Activated T-helper 17 cell treated with anti-CD3 and anti-CD28 coated beads, Interleukin-2, amount 50 U/mL, for 72 hours (primary cell): ENCODE results near the gene SPEM1. TPM values are rescaled to one million over a fixed set of nuclear protein-coding genes. Genes with fewer than 3 reads are reported as not detected.

Experiments
- ATAC-seq: fragments of 150-1000 bp; cut with Tn5 transposase; replicated peaks from 2 replicates; pipeline ENCODE4 v1.10.0; 2021; ENCODE audit warnings: mild to moderate bottlenecking, moderate library complexity
- H3K27ac Mint-ChIP-seq: one replicate; pipeline ENCODE4 v1.8.0; 2022; ENCODE audit warnings: mixed read lengths
- H3K27me3 Mint-ChIP-seq: one replicate; pipeline ENCODE4 v1.8.0; 2022; ENCODE audit warnings: mixed read lengths
- H3K36me3 Mint-ChIP-seq: one replicate; pipeline ENCODE4 v1.8.0; 2022; ENCODE audit warnings: low read depth, mild to moderate bottlenecking, mixed read lengths
- H3K4me1 Mint-ChIP-seq: one replicate; pipeline ENCODE4 v1.8.0; 2022; ENCODE audit warnings: mixed read lengths
- H3K4me3 Mint-ChIP-seq: one replicate; pipeline ENCODE4 v1.8.0; 2022; ENCODE audit warnings: mild to moderate bottlenecking, mixed read lengths
- H3K9me3 Mint-ChIP-seq: one replicate; pipeline ENCODE4 v1.8.0; 2022; ENCODE audit warnings: mixed read lengths
- total RNA-seq, 2 donors: library from RNA; stranded (reverse); gene quantifications; one replicate each; pipeline ENCODE4 v1.2.3, GENCODE V29; 2022

The SPEM1 gene
- total RNA-seq, result not detected

DNA sequence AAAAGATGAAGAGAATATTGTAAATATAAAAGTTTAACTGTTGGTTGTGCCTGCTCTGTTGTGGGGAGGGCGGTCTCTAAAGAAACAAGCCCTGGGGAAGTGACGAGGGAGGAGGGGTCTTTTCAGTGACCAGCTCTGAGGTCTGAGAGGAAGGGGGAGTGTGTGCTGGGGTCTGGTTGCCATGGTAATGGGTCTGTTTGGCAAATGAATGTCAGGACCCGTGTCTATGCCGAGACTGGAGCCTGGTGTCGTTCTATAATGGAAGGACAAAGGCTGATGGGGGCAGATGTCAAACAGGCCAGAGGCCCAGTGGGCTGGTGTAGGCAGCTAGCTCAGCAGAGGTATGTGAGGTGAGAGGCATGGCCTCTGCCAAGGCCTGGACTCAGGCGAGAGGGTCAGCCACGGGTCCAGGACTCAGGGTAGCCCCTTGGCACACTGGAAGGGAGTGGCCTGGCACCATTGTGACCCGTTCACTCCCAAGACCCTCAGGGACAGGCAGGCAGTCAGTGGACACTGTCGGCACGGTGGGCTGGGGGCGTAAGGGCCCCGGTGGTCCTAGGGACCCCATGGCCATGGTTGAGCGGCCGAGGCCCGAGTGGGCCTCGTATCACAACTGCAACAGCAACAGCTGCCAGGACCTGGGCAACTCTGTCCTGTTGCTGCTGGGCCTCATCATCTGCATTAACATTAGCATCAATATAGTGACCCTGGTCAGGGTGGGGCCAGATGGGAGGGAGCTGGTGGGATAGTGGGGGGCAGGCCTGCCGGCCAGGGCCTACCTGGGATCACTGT, at the start of gene SPEM1:
Gene SPEM1 (plus strand): TSS at position 506 of the 792 bp plus-strand sequence. CDS start 61 bp downstream, at position 567.
- H3K36me3 Mint-ChIP-seq, result no peaks in the 10 kb centered on the region
- H3K4me1 Mint-ChIP-seq, result no peaks in the 10 kb centered on the region
- no peaks in the 10 kb centered on the region for H3K9me3 Mint-ChIP-seq
- no peak for ATAC-seq
- H3K4me3 Mint-ChIP-seq, result no peak within 1 kb of the TSS
- H3K27me3 Mint-ChIP-seq, result no peaks in the 10 kb centered on the region
- H3K27ac Mint-ChIP-seq, result peak within 1 kb of the TSS; percentile 39

DNA sequence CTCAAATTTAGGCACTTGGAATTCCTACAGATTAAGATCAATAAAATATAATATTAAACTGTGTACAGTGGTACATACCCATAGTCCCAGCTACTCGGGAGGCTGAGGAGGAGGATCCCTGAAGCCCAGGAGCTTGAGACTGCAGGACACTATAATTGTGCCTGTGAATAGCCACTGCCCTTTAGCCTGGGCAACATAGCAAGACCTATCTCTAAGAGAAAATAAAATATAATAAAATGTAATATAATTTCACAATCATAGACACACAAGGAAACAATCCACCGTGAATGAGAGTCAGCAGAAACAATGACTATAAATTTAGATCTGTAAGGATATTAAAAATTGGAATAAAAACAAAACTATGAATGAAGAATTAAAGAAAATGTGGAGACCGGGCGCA, 49.3 kb upstream of the SPEM1 start:
- Mint-ChIP-seq H3K4me1 (no peaks in the 10 kb centered on the region), H3K9me3 (no peaks in the 10 kb centered on the region), H3K27me3 (no peaks in the 10 kb centered on the region), H3K27ac (no peak overlapping the region), H3K4me3 (no peak overlapping the region), H3K36me3 (no peaks in the 10 kb centered on the region)
- ATAC-seq, result no peak

DNA sequence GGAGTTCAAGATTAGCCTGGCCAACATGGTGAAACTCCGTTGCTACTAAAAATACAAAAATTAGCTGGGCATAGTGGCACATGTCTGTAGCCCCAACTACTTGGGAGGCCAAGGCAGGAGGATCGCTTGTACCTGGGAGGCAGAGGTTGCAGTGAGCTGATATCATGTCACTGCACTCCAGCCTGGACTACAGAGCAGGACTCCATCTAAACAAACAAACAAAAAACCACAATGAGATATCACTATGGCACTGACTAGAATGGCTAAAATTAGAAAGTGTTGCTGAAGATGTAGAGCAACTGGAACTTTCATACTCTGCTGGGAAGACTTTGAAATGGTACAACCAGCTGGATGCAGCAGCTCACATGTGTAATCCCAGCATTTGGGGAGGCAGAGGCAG, 45.8 kb upstream of the SPEM1 start:
- no peak for ATAC-seq

DNA sequence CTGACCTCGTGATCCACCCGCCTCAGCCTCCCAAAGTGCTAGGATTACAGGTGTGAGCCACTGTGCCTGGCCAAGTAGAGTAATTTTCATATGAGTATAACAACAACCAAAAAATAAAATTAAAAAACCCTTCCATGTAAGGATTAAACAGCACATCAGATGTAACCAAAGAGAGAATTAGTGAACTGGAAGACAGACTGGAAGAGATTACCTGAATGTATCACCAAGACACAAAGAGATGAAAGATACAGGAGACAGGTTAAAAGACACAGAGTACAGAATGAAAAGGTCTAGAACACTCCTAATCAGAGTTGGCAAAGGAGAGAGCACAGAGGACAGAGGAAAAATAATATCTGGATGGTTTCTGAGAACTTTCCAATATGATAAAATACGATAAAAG, 41.0 kb upstream of the SPEM1 start:
- Mint-ChIP-seq H3K27me3 (peaks cover 31% of the 10 kb centered on the region), H3K4me3 (no peak overlapping the region), H3K36me3 (no peaks in the 10 kb centered on the region), H3K27ac (no peak overlapping the region), H3K9me3 (no peaks in the 10 kb centered on the region), H3K4me1 (peaks cover 5% of the 10 kb centered on the region)
- ATAC-seq, result no peak

More for the DNA sequence above, 45.8 kb upstream of the SPEM1 start:
- Mint-ChIP-seq H3K27ac (no peak overlapping the region), H3K36me3 (no peaks in the 10 kb centered on the region), H3K4me3 (no peak overlapping the region), H3K4me1 (no peaks in the 10 kb centered on the region), H3K9me3 (no peaks in the 10 kb centered on the region), H3K27me3 (peaks cover 7% of the 10 kb centered on the region)

- Mint-ChIP-seq H3K27ac (no peak overlapping the region), H3K4me3 (no peak overlapping the region), H3K36me3 (no peaks in the 10 kb centered on the region), H3K9me3 (no peaks in the 10 kb centered on the region), H3K27me3 (peaks cover 31% of the 10 kb centered on the region), H3K4me1 (peaks cover 9% of the 10 kb centered on the region)
- no peak for ATAC-seq
Observed at GRCh38 chr17:7380321-7380720, 39.8 kb upstream of the SPEM1 start.

GRCh38 chr17:7380855-7381683, 39.1 kb upstream of the SPEM1 start, which contains the start of gene TNK1:
Gene TNK1, plus strand, starts transcription at chr17:7381089. Its CDS starts 1,838 bp downstream, at chr17:7382927.
- no peak within 1 kb of the TSS for H3K27ac Mint-ChIP-seq
- H3K9me3 Mint-ChIP-seq, result no peaks in the 10 kb centered on the region
- H3K4me3 Mint-ChIP-seq, result no peak within 1 kb of the TSS

DNA sequence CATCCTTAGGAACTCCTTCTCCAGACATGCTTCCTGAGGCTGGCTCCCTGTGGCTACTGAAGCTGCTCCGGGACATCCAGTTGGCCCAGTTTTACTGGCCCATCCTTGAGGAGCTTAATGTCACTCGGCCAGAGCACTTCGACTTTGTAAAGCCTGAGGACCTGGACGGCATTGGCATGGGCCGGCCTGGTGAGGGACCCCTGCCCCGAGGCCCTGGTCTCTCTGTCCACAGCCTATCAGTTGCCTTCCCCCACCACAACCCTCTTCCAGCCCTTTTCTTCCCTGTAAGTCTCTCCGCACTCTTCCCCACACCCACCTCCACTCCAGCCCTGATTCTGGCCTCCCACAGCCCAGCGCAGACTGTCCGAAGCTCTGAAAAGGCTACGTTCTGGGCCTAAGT, 37.2 kb upstream of the SPEM1 start:
- peaks cover 13% of the 10 kb centered on the region for H3K4me1 Mint-ChIP-seq
- ATAC-seq, result no peak
- peaks cover 27% of the 10 kb centered on the region for H3K27me3 Mint-ChIP-seq
- H3K27ac Mint-ChIP-seq, result no peak overlapping the region
- no peaks in the 10 kb centered on the region for H3K9me3 Mint-ChIP-seq
- H3K36me3 Mint-ChIP-seq, result peaks cover 7% of the 10 kb centered on the region
- H3K4me3 Mint-ChIP-seq, result peak overlapping the region; percentile 77

More at GRCh38 chr17:7380855-7381683, 39.1 kb upstream of the SPEM1 start, which contains the start of gene TNK1:
- Mint-ChIP-seq H3K27me3 (peaks cover 31% of the 10 kb centered on the region), H3K36me3 (no peaks in the 10 kb centered on the region), H3K4me1 (peaks cover 9% of the 10 kb centered on the region)
- ATAC-seq, result no peak

DNA sequence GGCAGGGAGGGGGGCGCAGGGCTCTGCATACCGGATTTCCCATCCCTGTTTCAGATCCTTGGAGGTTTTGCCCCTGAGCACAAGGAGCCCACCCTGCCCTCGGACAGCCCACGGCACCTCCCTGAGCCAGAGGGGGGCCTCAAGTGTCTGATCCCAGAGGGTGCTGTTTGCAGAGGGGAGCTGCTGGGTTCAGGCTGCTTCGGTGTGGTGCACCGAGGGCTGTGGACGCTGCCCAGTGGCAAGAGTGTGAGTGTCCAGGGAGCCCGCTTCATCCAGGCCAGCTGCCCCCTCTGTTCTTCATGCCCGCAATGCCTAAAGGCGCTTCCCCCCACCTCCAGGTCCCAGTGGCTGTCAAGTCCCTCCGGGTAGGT, 36.8 kb upstream of the SPEM1 start:
- Mint-ChIP-seq H3K4me3 (peak overlapping the region; percentile 77), H3K4me1 (peaks cover 13% of the 10 kb centered on the region), H3K27me3 (peaks cover 27% of the 10 kb centered on the region), H3K36me3 (peaks cover 7% of the 10 kb centered on the region), H3K9me3 (no peaks in the 10 kb centered on the region), H3K27ac (no peak overlapping the region)
- ATAC-seq, result no peak

DNA sequence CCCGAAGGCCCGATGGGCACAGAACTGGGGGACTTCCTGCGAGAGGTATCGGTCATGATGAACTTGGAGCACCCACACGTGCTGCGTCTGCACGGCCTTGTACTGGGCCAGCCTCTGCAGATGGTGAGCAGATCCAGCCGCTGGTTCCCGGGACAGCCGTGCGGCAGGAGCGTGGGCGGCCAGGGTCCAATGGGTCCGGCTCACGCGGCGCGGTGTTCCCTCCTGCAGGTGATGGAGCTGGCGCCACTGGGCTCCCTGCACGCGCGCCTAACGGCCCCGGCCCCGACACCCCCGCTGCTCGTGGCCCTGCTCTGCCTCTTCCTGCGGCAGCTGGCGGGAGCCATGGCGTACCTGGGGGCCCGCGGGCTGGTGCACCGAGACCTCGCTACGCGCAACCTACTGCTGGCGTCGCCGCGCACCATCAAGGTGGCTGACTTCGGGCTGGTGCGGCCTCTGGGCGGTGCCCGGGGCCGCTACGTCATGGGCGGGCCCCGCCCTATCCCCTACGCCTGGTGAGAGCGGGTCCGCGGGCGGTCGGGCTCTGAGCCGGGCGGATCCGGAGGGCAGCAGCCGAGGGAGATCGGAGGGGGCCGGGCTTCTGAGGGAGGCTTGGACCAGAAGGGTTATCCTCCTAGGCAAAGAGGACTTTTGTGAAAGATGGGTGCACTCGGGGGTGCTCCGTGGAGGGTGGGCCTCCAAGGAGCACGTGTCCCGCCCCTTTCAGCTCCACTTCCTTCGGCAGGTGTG, 36.2 kb upstream of the SPEM1 start:
- H3K27ac Mint-ChIP-seq, result peak overlapping the region; percentile 48
- peaks cover 7% of the 10 kb centered on the region for H3K36me3 Mint-ChIP-seq
- H3K4me1 Mint-ChIP-seq, result peaks cover 13% of the 10 kb centered on the region
- H3K9me3 Mint-ChIP-seq, result no peaks in the 10 kb centered on the region
- ATAC-seq, result peak; percentile 99
- H3K4me3 Mint-ChIP-seq, result peak overlapping the region; percentile 77
- H3K27me3 Mint-ChIP-seq, result peaks cover 27% of the 10 kb centered on the region

DNA sequence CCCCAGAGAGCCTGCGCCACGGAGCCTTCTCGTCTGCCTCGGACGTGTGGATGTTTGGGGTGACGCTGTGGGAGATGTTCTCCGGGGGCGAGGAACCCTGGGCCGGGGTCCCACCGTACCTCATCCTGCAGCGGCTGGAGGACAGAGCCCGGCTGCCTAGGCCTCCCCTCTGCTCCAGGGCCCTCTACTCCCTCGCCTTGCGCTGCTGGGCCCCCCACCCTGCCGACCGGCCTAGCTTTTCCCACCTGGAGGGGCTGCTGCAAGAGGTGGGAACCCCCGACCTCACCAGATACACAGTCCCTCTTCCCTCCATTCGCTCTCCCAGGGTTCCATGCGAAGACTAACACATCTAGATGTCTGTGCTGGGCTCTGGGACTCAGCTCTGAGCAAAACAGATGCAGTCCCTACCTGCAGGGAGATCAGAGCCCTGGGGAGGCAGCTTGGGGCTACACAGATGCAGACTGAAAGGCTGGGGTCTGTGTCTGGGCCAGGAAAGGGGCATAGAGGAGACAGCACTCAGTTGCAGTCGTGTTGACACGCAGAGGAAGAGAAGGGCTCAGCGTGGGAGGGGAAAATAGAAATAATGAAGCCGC, 35.5 kb upstream of the SPEM1 start:
- H3K36me3 Mint-ChIP-seq, result peaks cover 12% of the 10 kb centered on the region
- peaks cover 16% of the 10 kb centered on the region for H3K4me1 Mint-ChIP-seq
- no peak for ATAC-seq
- peak overlapping the region; percentile 77 for H3K4me3 Mint-ChIP-seq
- peak overlapping the region; percentile 48 for H3K27ac Mint-ChIP-seq
- no peaks in the 10 kb centered on the region for H3K9me3 Mint-ChIP-seq
- H3K27me3 Mint-ChIP-seq, result peaks cover 21% of the 10 kb centered on the region

GRCh38 chr17:7388856-7389255, 31.3 kb upstream of the SPEM1 start:
- Mint-ChIP-seq H3K9me3 (no peaks in the 10 kb centered on the region), H3K27me3 (no peaks in the 10 kb centered on the region), H3K36me3 (peaks cover 52% of the 10 kb centered on the region), H3K4me3 (no peak overlapping the region), H3K27ac (no peak overlapping the region), H3K4me1 (peaks cover 16% of the 10 kb centered on the region)
- no peak for ATAC-seq

DNA sequence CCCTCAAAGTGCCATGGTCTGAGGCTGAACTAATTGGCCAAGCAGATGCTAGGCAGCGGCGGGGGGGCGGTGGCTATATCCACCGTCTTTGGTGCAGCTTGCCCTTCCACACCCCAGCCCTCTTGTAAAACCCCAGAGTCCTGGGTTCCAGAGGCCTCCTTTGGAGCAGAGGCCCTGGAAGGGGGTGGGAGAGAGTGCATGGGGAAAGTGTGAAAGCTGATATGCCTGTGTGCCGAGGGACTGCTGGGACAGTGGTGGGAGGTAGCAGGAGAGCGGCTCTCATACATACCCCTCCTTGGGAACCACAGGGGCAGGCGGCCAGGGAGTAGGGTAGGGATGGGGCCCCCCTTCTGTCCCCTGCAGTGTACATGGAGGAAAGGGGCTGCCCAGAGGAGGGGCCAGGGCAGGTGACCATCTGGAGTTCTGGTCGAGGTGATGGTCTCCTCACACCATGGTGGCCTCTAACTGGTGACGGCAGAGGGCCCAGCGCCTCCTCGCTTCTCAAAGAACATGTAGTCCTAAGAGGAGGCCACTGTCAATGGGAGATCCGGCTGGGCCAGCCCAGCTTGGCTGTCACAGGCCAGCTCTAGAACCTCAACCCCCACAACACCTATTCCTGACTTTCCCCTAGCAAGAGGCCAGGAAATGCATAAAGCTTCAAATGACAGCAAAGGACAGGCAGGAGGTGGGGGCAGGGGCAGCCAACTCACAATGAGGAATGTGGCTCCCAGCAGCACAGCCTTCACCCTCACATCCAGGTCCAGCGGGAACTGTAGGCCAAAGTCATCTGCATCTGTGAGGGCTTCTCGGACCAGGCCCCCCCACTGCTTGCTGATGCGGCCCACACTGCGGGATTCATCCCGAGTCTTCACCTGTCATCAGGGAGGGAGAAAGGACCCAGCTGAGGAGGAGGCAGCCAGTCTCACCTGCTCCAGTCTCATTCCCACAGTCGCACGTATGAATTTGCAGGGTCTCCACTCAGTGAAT, 29.9 kb upstream of the SPEM1 start:
- peak overlapping the region; percentile 30 for H3K27ac Mint-ChIP-seq
- no peak for ATAC-seq
- H3K36me3 Mint-ChIP-seq, result peaks cover 55% of the 10 kb centered on the region
- no peaks in the 10 kb centered on the region for H3K9me3 Mint-ChIP-seq
- H3K27me3 Mint-ChIP-seq, result no peaks in the 10 kb centered on the region
- H3K4me3 Mint-ChIP-seq, result no peak overlapping the region
- H3K4me1 Mint-ChIP-seq, result peaks cover 16% of the 10 kb centered on the region

GRCh38 chr17:7391307-7391706, 28.8 kb upstream of the SPEM1 start:
- peak overlapping the region; percentile 73 for H3K27ac Mint-ChIP-seq
- no peaks in the 10 kb centered on the region for H3K9me3 Mint-ChIP-seq
- peak overlapping the region; percentile 87 for H3K4me3 Mint-ChIP-seq
- peaks cover 55% of the 10 kb centered on the region for H3K36me3 Mint-ChIP-seq
- ATAC-seq, result no peak
- H3K4me1 Mint-ChIP-seq, result peaks cover 16% of the 10 kb centered on the region
- no peaks in the 10 kb centered on the region for H3K27me3 Mint-ChIP-seq
